ENCODE measurements around the gene KLK13. TPM values are rescaled to one million over a fixed set of nuclear protein-coding genes. Genes with fewer than 3 reads are reported as not detected.

Gene KLK13
- total and polyA plus RNA-seq, 10 donors = 0.13 TPM; not detected in 9

GRCh38 chr19:51025809-51026553 is 38.9 kb downstream of the KLK13 start:
- 59 to 74% (median 63%) methylated on average over 16 to 18 of the region's 18 CpGs for WGBS, 5 donors
- TF ChIP-seq POLR2AphosphoS5 (IDR thresholded peaks at IDR 0.05) (no peak), POLR2A (IDR thresholded peaks at IDR 0.05) (no peak)
- TF ChIP-seq, protein P1, sequence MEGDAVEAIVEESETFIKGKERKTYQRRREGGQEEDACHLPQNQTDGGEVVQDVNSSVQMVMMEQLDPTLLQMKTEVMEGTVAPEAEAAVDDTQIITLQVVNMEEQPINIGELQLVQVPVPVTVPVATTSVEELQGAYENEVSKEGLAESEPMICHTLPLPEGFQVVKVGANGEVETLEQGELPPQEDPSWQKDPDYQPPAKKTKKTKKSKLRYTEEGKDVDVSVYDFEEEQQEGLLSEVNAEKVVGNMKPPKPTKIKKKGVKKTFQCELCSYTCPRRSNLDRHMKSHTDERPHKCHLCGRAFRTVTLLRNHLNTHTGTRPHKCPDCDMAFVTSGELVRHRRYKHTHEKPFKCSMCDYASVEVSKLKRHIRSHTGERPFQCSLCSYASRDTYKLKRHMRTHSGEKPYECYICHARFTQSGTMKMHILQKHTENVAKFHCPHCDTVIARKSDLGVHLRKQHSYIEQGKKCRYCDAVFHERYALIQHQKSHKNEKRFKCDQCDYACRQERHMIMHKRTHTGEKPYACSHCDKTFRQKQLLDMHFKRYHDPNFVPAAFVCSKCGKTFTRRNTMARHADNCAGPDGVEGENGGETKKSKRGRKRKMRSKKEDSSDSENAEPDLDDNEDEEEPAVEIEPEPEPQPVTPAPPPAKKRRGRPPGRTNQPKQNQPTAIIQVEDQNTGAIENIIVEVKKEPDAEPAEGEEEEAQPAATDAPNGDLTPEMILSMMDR (IDR thresholded peaks at IDR 0.05 in 8 of 11, conservative IDR thresholded peaks at IDR 0.05 in 3 of 11) = no peak
- no peaks in the 10 kb centered on the region for H3K9me3 ChIP-seq
- peaks cover 0 to 98% (median 25%) of the 10 kb centered on the region in 7 donors for H3K27me3 ChIP-seq (replicated peaks in 1 of 7)
- H3K36me3 ChIP-seq = no peaks in the 10 kb centered on the region
- DNase-seq = no peak
- no peak overlapping the region for H3K27ac ChIP-seq
- intact Hi-C loops (cut with DNase I; ENCODE audit: low total_unique reads) = no loop called here
- H3K4me1 ChIP-seq = peaks cover 0 to 2% (median 0%) of the 10 kb centered on the region in 6 donors
- H3K4me3 ChIP-seq = no peak overlapping the region

DNA sequence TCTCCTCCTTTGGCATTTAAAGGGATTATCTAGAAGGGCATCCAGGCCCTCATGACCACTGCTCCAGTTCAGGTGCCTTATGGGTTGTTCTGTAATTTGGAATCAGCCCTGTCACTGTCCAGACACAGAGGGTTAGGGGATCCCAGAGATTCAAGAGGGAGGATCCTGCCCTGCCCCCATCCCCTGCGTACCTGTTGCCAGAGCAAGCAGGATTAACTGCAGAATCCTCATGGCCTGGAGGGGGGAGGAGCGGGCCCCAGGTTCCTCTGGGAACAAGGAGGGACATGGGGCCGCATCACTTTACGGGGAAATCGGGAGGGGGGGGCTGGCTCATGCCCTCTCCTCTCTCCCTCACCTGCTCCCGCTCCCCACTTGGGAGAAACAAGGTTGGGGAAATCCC is 39.5 kb downstream of the KLK13 start:
- 63 to 82% (median 74%) methylated on average over 6 of the region's 6 CpGs for WGBS, 5 donors
- H3K9me3 ChIP-seq = no peaks in the 10 kb centered on the region
- TF ChIP-seq, protein P1 (IDR thresholded peaks at IDR 0.05 in 8 of 11, conservative IDR thresholded peaks at IDR 0.05 in 3 of 11) = no peak
- TF ChIP-seq POLR2A (IDR thresholded peaks at IDR 0.05) (no peak), POLR2AphosphoS5 (IDR thresholded peaks at IDR 0.05) (no peak)
- no peak for DNase-seq
- peaks cover 0 to 98% (median 25%) of the 10 kb centered on the region in 7 donors for H3K27me3 ChIP-seq (replicated peaks in 1 of 7)
- intact Hi-C loops (cut with DNase I; ENCODE audit: low total_unique reads) = no loop called here
- no peaks in the 10 kb centered on the region for H3K36me3 ChIP-seq
- no peak overlapping the region for H3K4me3 ChIP-seq
- H3K27ac ChIP-seq = no peak overlapping the region
- peaks cover 0 to 7% (median under 1%) of the 10 kb centered on the region in 6 donors for H3K4me1 ChIP-seq

DNA sequence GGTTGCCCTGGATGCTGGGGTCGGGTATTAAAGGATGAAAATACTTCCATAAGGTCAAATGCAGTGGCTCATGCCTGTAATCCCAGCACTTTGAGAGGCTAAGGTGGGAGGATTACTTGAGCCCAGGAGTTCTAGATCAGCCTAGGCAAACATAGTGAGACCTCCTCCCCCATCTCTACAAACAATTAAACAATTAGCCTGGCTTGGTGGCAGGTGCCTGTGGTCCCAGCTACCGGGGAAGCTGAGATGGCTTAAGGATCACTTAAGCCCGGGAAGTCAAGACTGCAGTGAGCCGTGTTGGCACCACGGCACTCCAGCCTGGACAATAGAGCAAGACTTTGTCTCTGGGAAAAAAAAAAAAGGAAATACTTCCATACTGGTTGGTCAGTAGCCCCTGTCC is 40.0 kb downstream of the KLK13 start:
- H3K36me3 ChIP-seq = no peaks in the 10 kb centered on the region
- intact Hi-C loops (cut with DNase I; ENCODE audit: low total_unique reads) = no loop called here
- peaks cover 0 to 12% (median 3%) of the 10 kb centered on the region in 6 donors for H3K4me1 ChIP-seq
- WGBS, 5 donors = 51 to 71% (median 63%) methylated on average over 5 of the region's 5 CpGs
- no peak overlapping the region for H3K4me3 ChIP-seq
- no peak for TF ChIP-seq POLR2A (IDR thresholded peaks at IDR 0.05)
- TF ChIP-seq, protein P1 (IDR thresholded peaks at IDR 0.05 in 8 of 11, conservative IDR thresholded peaks at IDR 0.05 in 3 of 11) = no peak
- TF ChIP-seq POLR2AphosphoS5 (IDR thresholded peaks at IDR 0.05) = no peak
- DNase-seq = no peak
- no peaks in the 10 kb centered on the region for H3K9me3 ChIP-seq
- H3K27me3 ChIP-seq (replicated peaks in 1 of 7) = peaks cover 0 to 98% (median 25%) of the 10 kb centered on the region in 7 donors
- no peak overlapping the region for H3K27ac ChIP-seq

DNA sequence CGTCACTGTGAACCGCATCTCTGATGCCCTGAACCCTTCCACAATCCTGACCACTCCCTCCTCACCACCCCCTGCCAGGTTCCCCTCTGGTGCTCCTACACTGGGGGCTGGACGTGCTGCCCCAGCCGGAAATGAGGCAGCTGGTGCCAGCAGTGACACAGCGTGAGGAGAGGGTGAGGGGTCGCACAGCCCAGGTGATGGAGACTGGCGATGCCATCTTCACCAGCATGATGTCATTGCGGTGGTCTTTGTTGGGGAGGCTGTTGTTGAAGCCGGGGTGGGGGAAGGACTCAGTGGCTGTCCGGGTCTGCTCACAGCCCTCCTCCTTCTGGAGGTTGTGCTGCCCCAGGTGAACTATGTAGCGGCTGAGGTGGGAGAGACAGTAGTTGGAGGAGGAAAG is 40.9 kb downstream of the KLK13 start:
- H3K4me1 ChIP-seq = peaks cover 6 to 21% (median 12%) of the 10 kb centered on the region in 6 donors
- no peaks in the 10 kb centered on the region for H3K36me3 ChIP-seq
- no peak for DNase-seq
- H3K9me3 ChIP-seq = no peaks in the 10 kb centered on the region
- TF ChIP-seq, protein P1 (IDR thresholded peaks at IDR 0.05 in 8 of 11, conservative IDR thresholded peaks at IDR 0.05 in 3 of 11) = no peak
- TF ChIP-seq POLR2AphosphoS5 (IDR thresholded peaks at IDR 0.05) (no peak), POLR2A (IDR thresholded peaks at IDR 0.05) (no peak)
- intact Hi-C loops (cut with DNase I; ENCODE audit: low total_unique reads) = no loop called here
- 59 to 77% (median 73%) methylated on average over 10 to 11 of the region's 11 CpGs for WGBS, 5 donors
- H3K27me3 ChIP-seq (replicated peaks in 1 of 7) = peaks cover 4 to 98% (median 34%) of the 10 kb centered on the region in 7 donors
- H3K4me3 ChIP-seq = no peak overlapping the region
- H3K27ac ChIP-seq = no peak overlapping the region
